ENCODE measurements around the gene FAM168A.

- TF ChIP-seq ZFP3 (CRISPR knock-in tag; IDR thresholded peaks at IDR 0.05), result no peak
- no peak for TF ChIP-seq PATZ1 (CRISPR knock-in tag; IDR thresholded peaks at IDR 0.05; ENCODE audit: borderline replicate concordance)
- no peak for TF ChIP-seq GLIS3 (CRISPR knock-in tag; IDR thresholded peaks at IDR 0.05)
- no peak for TF ChIP-seq CREB5 (CRISPR knock-in tag; IDR thresholded peaks at IDR 0.05; ENCODE audit: low read depth)
- TF ChIP-seq TOX (CRISPR knock-in tag; IDR thresholded peaks at IDR 0.05; ENCODE audit: borderline replicate concordance), result no peak
- TF ChIP-seq RARB (CRISPR knock-in tag; IDR thresholded peaks at IDR 0.05), result no peak
- TF ChIP-seq TCF4 (CRISPR knock-in tag; IDR thresholded peaks at IDR 0.05; ENCODE audit: borderline replicate concordance), result no peak
- no peak for TF ChIP-seq ARNTL (CRISPR knock-in tag; IDR thresholded peaks at IDR 0.05; ENCODE audit: borderline replicate concordance, low read depth)
- no peak for TF ChIP-seq ZFP30 (CRISPR knock-in tag; IDR thresholded peaks at IDR 0.05)
- TF ChIP-seq PPARA (CRISPR knock-in tag; IDR thresholded peaks at IDR 0.05; ENCODE audit: borderline replicate concordance), result no peak
- TF ChIP-seq POU6F1 (CRISPR knock-in tag; IDR thresholded peaks at IDR 0.05; ENCODE audit: borderline replicate concordance, low read depth), result no peak
- TF ChIP-seq TSHZ2 (CRISPR knock-in tag; IDR thresholded peaks at IDR 0.05), result no peak
These were observed 145.2 kb downstream of the FAM168A start for GRCh38 chr11:73452726-73453125.
